OCI-LY1 (cell line): ENCODE data around the gene ZAR1L.

Experiments used
- H2AFZ ChIP-seq: fragments of 200-600 bp; sonication (generic), shearing (Covaris generic); 2 replicates; pipeline ENCODE4 v1.6.0; 2014; ENCODE audit warnings: antibody characterized with exemption, mild to moderate bottlenecking, low read length
- H3F3A ChIP-seq: fragments of 200-600 bp; sonication (generic), shearing (Covaris generic); 2 replicates; pipeline ENCODE4 v1.6.0; 2014; ENCODE audit warnings: mild to moderate bottlenecking, antibody characterized with exemption, low read length, moderate library complexity; ENCODE audit not compliant: insufficient read depth
- H3K27ac ChIP-seq: fragments of 200-600 bp; sonication (generic); 2 replicates; pipeline ENCODE4 v1.5.1; 2014; ENCODE audit warnings: low read length, mixed run types, mild to moderate bottlenecking, low read depth; ENCODE audit not compliant: poor library complexity, severe bottlenecking
- H3K27me3 ChIP-seq: fragments of 200-600 bp; sonication (generic); 2 replicates; pipeline ENCODE4 v1.6.0; 2014; ENCODE audit warnings: antibody characterized with exemption, mild to moderate bottlenecking, low read length, moderate library complexity; ENCODE audit not compliant: insufficient read depth
- H3K36me3 ChIP-seq: fragments of 200-600 bp; sonication (generic); 2 replicates; pipeline ENCODE4 v1.6.1; 2014; ENCODE audit warnings: mild to moderate bottlenecking, antibody characterized with exemption, low read length, moderate library complexity, mixed read lengths; ENCODE audit not compliant: insufficient read depth
- H3K4me1 ChIP-seq: fragments of 200-600 bp; sonication (generic); 2 replicates; pipeline ENCODE4 v1.5.1; 2014; ENCODE audit warnings: mild to moderate bottlenecking, low read length, moderate library complexity; ENCODE audit not compliant: insufficient read depth, severe bottlenecking
- H3K4me2 ChIP-seq: fragments of 200-600 bp; sonication (generic), shearing (Covaris generic); 2 replicates; pipeline ENCODE4 v1.6.1; 2014; ENCODE audit warnings: low read length
- H3K4me3 ChIP-seq: fragments of 200-600 bp; sonication (generic); 2 replicates; pipeline ENCODE4 v1.5.1; 2014; ENCODE audit warnings: low read length, low read depth, mild to moderate bottlenecking, mixed read lengths; ENCODE audit not compliant: poor library complexity, severe bottlenecking
- H3K79me2 ChIP-seq: fragments of 200-600 bp; shearing (Covaris generic); 2 replicates; pipeline ENCODE4 v1.6.1; 2016; ENCODE audit warnings: mixed run types, low read length, mixed read lengths; ENCODE audit not compliant: insufficient read depth
- H3K9ac ChIP-seq: fragments of 200-600 bp; sonication (generic), shearing (Covaris generic); 2 replicates; pipeline ENCODE4 v1.6.1; 2014; ENCODE audit warnings: mild to moderate bottlenecking, low read length, mixed read lengths
- H3K9me2 ChIP-seq: fragments of 200-600 bp; sonication (generic), shearing (Covaris generic); 2 replicates; pipeline ENCODE4 v1.6.1; 2014; ENCODE audit warnings: low read depth, mild to moderate bottlenecking, low read length, mixed read lengths
- H3K9me3 ChIP-seq: fragments of 200-600 bp; shearing (Covaris generic); 2 replicates; pipeline ENCODE4 v1.6.1; 2014; ENCODE audit warnings: low read length, mixed read lengths
- H4K20me1 ChIP-seq: fragments of 200-600 bp; sonication (generic), shearing (Covaris generic); 2 replicates; pipeline ENCODE4 v1.6.0; 2016; ENCODE audit warnings: mild to moderate bottlenecking, low read length; ENCODE audit not compliant: insufficient read depth
- CTCF ChIP-seq: fragments of 200-600 bp; sonication (generic), shearing (Covaris generic); IDR thresholded peaks from 2 replicates; pipeline ENCODE4 v1.5.1; 2017; ENCODE audit warnings: mild to moderate bottlenecking, antibody characterized with exemption, low read length, moderate library complexity, mixed read lengths
- EZH2 ChIP-seq: fragments of 200-600 bp; sonication (generic), shearing (Covaris generic); IDR thresholded peaks from 2 replicates; pipeline ENCODE4 v1.8.0; 2017; ENCODE audit warnings: borderline replicate concordance, mixed run types, mild to moderate bottlenecking, antibody characterized with exemption, low read length, moderate library complexity, mixed read lengths

ZAR1L gene

GRCh38 chr13:32278426-32278825 lies 36.7 kb downstream of the ZAR1L start:
- Histone ChIP-seq H3K9me2 (no peaks in the 10 kb centered on the region), H3K4me3 (no peak overlapping the region), H3K79me2 (no peaks in the 10 kb centered on the region), H3K9me3 (no peaks in the 10 kb centered on the region), H2AFZ (no peak overlapping the region), H3K27me3 (0 out of 2 replicates have a peak, but pooled peaks cover 3% of the 10 kb centered on the region), H3K4me1 (no peaks in the 10 kb centered on the region), H3K36me3 (no peaks in the 10 kb centered on the region), H3K27ac (no peak overlapping the region), H4K20me1 (no peaks in the 10 kb centered on the region), H3F3A (no peaks in the 10 kb centered on the region), H3K4me2 (no peak overlapping the region), H3K9ac (no peak overlapping the region)
- no peak for TF ChIP-seq EZH2
- TF ChIP-seq CTCF: no peak

GRCh38 chr13:32277839-32278238 lies 37.3 kb downstream of the ZAR1L start:
- Histone ChIP-seq H3K36me3 (no peaks in the 10 kb centered on the region), H4K20me1 (no peaks in the 10 kb centered on the region), H2AFZ (no peak overlapping the region), H3K4me2 (no peak overlapping the region), H3K27me3 (0 out of 2 replicates have a peak, but pooled peaks cover 3% of the 10 kb centered on the region), H3K9me3 (no peaks in the 10 kb centered on the region), H3K4me1 (no peaks in the 10 kb centered on the region), H3K9ac (no peak overlapping the region), H3K79me2 (no peaks in the 10 kb centered on the region), H3K4me3 (no peak overlapping the region), H3K9me2 (no peaks in the 10 kb centered on the region), H3F3A (no peaks in the 10 kb centered on the region), H3K27ac (no peak overlapping the region)
- TF ChIP-seq CTCF (no peak), EZH2 (no peak)

- Histone ChIP-seq H3K4me3 (no peak overlapping the region), H3K27me3 (no peaks in the 10 kb centered on the region), H4K20me1 (no peaks in the 10 kb centered on the region), H3F3A (no peaks in the 10 kb centered on the region), H3K9me2 (no peaks in the 10 kb centered on the region), H3K27ac (no peak overlapping the region), H3K9me3 (no peaks in the 10 kb centered on the region), H3K4me1 (no peaks in the 10 kb centered on the region), H3K4me2 (no peak overlapping the region), H3K79me2 (no peaks in the 10 kb centered on the region), H3K36me3 (no peaks in the 10 kb centered on the region), H2AFZ (no peak overlapping the region), H3K9ac (no peak overlapping the region)
- TF ChIP-seq EZH2: no peak
- no peak for TF ChIP-seq CTCF
These were observed 43.0 kb downstream of the ZAR1L start for GRCh38 chr13:32272021-32272683.
